T1000 (cell line): ENCODE data around the gene ZFAND3.
"Not testable (repeated sequence)": the region's sequence is repeated elsewhere in the genome, so short reads cannot be mapped to it uniquely, and the experiment has no call there.

Experiments used
- DNase-seq: peaks from one replicate; lab custom pipeline; 2025; ENCODE audit warnings: mixed read lengths; lab: John Stamatoyannopoulos, UW

ZFAND3 gene

DNA sequence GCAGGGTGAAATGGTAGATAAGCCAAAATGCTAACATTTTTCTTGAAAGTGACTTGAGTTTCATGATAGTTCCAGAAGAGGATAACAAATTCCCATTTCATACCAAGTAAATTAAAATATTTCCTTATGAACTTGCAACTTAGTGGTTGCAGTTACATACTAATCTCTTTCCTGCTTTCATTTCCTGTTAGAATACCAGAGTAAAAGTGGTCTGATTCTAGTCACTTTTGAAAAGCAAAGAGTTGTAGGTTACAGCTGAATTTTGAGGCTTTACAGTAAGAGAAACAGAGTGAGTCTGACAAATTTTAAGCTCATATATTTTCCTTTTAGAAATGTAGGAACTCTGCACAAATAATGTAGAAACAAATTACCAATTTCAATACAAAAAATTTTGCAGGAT is 117.4 kb downstream of the ZFAND3 start:
- DNase-seq = no peak

DNA sequence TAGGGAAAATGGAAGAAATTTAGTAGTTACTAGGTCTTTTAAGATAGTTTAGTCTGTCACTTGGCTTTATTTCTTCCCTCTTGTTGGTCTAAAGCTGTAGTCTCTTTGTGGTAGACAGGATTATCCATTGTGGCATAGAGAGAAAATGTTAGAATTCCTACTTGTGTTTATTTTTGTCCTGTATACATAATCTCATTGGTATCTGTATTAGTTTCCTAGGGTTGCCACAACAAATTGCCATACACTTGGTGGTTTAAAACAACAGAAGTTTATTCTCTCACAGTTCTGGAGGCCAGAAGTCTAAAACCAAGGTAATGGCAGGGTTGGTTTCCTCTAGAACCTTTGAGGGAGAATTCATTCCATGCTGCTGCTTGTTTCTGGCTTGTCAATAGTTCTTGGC is 119.4 kb downstream of the ZFAND3 start:
- DNase-seq = no peak

DNA sequence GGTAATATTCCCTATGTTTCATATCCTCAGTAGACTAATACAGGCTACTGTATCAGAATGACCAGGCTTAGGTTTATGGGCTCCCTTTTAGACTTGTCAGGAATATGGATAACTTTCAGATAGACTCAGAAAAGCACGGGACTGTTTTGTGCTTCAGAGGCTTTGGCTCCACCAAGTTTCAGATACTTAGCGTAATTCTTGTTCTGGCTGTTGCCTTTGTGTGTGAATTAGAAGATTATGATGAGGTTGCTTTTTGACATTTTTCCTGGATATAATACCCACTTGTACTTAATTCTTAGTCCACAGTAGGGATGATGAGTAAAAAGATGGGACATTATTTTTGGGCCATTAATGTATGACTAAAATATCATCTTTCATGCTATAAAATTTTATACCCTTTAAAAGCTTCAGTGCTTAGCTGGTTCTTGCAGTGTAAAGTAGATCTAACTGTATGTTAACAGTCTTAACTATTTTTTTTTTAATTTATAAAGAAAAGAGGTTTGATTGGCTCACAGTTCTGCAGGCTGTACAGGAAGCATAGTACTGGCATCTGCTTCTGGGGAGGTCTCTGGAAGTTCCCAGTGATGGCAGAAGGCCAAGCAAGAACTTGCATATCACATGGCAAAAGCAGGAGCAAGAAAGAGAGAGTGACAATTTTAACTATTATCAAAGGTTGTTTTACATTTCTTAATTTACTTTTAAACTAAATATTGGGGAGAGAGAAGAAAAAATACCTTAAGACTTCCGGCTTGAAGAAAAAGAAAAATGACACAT is 120.7 kb downstream of the ZFAND3 start:
- DNase-seq = no peak

DNA sequence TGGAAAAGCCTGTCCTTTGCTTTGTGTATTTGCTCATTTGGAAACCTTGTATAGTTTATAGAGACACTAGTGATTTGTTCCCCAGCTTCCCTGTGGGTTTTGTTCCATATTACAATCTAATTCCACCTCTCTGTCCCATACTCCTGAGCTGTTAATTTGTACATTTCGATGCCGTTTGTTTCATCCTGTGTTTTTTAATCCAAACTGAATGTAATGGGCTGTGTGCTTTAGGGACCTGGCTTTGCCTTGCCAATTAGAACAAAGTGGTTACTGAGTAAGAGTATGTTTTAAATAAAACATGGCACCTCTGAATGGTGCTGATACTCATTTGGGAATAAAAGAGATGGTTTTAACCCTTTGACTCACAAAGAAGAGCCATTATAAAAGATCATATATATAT is 122.3 kb downstream of the ZFAND3 start:
- DNase-seq = no peak

DNA sequence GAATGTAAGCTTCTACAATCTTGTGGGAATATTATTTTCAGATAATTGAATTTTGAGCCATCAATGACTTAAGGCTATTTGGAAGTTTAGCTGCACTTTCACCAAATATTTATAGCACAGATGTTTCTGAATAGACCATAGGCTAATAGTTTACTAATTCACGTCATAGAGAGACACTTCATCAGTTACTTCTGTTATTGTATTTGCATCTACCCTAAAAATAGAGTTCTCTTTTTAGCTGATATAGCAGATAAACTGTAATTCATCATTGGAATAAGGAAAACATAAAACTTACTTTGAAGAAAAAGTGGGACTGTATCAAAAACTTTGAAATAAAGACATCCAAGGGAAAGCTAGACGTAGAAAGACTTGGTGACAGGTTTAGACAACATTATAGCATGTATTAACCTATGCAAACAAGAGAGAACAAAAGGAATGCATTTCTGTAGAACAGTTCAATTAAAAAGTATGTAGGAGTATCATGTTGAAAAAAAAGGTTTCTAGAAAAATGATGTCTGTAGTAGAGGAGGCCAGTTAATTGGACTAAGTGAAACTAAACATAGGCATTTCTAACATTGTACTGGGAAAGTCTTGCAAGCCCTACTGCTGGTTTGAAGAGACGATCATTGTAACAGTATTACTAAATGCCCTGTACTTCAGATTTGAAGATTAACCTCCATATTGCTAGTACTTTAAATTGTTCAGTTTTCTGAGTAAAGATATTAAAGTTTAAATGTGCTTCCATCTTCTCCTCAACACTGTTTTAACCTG is 123.3 kb downstream of the ZFAND3 start:
- DNase-seq = no peak

DNA sequence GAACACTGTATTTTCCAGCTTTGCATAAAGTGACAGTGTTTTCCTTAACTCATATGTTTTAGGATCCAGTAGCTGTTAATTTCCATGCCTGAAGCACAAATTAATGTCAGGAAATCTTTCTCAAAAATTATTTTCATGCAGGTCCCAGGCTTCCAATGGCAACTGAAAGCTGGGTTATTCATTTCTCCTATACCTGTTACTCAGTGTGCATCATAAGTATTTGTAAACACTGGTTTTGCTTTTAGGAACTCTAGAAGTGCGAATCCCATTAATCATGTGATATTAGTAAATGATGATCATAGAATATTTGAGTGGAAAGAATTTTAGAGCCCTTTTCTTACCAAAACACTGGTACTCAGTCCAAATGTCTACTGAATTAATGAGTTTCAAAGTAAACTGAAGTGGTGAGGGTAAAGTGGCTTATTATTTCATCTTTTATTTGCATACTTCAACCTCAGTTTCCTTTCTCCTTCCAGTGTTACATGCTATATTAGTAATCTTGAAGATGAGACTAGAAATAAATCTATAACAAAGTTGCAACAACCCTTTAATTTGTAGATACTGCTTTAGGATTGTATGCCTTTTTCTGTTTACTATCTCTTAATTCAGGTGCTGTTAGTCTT is 124.0 kb downstream of the ZFAND3 start:
- no peak for DNase-seq

DNA sequence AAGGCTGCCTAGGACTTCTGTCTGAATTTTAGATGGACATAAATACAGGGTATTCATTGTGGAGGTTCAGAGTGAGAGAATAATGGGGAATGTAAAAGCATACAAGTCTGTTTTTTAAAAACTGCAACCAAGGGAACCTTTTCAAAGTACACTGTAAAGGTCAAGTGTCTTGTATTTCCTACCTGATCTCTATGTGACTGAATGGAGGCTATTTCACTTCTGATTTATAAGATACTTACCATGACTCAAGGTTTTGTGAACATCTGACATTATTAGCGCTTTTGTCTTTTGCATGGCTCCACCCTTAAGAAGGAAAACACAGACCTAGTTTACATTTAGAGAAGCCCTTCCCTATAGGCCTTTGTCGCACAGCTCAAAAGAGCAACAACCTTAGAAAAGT is 126.5 kb downstream of the ZFAND3 start:
- DNase-seq = no peak

DNA sequence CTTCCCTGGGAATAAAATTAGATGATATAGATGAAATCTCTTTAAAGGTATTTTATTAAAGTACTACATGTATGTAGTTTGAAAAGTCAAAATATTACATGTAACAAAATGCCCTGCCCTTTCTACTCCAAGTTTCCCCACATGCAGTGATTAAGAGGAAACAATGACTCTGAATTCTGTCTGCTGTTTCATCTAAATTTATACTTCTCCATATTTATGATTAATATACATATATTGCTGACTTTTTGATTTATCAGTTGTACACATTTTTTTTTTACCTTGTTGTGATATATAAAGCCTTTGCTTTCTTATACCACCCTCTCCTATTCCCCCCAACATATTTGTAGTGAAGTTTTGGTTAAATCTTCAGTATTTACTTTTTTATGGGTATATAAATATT is 127.9 kb downstream of the ZFAND3 start:
- DNase-seq = no peak

DNA sequence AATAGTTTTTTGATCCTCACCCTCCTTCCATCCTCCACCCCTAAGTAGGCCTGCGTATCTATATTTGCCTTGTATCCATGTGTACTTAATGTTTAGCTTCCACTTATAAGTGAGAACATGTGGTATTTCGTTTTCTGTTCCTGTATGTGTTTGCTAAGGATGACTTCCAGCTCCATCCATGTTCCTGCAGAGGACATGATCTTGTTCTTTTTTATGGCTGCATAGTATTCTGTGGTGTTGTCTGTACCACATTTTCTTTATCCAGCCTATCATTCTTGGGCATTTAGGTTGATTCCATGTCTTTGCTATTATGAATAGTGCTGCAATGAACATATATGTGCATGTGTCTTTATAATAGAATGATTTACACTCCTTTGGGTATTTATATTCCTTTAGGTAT is 129.1 kb downstream of the ZFAND3 start:
- DNase-seq = not testable (repeated sequence)

DNA sequence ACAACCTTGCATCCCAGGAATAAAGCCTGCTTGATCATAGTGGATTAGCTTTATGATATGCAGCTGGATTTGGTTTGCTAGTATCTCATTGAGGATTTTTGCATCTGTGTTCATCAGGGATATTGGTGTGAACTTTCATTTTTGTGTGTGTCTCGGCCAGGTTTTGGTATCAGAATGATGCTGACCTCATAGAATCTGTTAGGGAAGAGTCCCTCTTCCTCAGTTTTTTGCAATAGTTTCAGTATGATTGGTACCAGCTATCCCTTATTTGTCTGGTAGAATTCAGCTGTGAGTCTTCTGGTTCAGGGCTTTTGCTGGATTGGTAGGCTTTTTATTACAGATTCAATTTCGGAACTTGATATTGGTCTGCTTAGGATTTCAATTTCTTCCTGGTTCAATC is 132.5 kb downstream of the ZFAND3 start:
- DNase-seq = no peak

DNA sequence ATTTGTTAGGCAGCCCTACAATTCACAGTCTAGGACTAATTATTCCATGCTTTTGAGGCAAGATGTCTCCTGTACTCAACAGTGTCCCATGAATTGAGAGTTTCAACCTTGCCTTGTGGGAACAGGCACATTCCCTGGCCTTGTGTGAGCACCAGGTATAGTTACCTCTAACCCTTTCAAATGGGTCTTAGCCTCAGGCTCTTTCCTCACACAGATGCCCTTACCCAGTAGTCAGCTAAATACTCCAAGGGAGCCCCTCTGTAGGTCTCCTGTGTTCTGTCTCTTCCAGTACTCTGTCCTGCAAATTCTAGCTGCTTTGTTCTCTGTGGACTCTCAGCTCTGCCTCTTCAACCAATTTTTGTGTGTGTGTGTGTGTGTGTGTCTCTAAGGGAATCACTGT is 135.3 kb downstream of the ZFAND3 start:
- no peak for DNase-seq

DNA sequence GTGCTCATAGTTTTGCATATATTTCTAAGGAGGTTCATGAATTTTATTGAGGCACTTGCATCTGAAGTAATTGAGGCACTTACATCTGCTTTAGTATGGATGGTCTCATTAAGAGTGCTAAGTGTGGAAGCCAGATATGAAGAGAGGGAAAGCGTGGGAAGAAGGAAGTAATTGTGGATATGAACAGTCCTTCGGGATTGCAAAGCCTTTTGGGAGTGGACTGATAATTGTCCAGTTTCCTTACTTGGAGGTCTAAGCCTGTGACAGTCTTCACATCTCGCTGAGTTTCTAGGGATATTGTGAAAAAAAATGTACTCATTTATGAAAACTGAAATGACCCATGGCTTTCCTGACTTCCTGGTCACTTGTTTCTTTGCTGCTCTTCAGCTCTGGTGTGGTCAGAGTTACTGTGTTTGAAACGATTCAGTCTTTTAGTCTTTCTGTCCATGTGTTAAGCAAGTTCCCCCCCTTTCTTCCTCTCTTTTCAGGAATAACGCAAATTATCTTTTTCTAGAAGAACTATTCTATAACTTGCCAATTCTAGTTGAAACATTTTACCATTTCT is 137.3 kb downstream of the ZFAND3 start:
- DNase-seq = no peak

DNA sequence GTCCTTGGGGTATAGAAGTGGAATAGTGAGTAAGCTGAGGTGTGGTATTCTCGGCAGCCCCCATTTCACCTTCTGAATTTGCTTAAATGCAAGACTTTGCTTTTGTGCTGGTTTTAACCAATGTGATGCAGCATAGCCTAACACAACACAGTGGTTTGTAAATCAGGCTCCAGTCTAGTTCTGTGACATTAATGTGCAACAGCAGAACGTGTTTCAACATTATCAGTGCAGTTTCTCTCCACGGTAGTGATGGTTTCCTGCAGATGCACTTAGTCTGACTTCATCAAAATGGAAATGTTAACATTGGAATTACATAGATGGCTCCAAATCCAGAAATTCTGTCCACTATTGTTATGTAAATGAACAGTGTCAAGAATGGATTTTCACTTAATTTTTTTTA is 139.5 kb downstream of the ZFAND3 start:
- DNase-seq = no peak

DNA sequence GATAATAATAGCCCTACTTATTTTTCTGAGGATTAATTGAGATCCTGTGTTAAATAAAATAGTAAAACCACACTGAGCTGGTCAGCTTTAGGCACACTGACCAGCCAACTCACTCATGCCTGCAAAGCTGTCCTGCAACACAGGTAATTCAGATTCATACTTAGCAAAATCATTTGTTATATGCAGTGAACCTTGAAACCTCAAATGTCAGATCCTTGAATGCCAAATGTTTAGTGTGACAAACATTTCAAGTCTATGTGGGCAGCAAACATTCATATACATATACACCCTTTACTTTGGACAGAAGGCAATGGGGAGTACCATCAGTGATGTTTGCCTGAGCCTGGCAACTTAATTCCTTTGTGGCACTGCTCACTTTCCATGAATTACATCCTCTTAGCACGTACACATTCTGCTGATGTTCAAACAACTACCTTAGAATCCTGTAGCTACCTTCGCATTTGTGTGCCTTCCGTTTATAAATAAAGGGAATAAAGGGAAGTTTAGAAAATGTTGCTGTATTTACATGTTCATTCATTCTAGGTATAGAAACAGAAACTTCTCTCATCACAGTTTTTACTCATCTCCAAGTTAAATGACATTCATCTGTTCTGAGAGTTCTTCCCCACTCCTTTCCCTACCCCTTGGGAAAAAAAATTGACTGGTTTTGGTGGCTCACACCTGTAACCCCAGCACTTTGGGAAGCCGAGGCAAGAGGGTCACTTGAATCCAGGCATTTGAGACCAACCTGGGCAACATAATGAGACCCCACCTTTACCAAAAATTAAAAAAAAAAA is 140.8 kb downstream of the ZFAND3 start:
- no peak for DNase-seq

DNA sequence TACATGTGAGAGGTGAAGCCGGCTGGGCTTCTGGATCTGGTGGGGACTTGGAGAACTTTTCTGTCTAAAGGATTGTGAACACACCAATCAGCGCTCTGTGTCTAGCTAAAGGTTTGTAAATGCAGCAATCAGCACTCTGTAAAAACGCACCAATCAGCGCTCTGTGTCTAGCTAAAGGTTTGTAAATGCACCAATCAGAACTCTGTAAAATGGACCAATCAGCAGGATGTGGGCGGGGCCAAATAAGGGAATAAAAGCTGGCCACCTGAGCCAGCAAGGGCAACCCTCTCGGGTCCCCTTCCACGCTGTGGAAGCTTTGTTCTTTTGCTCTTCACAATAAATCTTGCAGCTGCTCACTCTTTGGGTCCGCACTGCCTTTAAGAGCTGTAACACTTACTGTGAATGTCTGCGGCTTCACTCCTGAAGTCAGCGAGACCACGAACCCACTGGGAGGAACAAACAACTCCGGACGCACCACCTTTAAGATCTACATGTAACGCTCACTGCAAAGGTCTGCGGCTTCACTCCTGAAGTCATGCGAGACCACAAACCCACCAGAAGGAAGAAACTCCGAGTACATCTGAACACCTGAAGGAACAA is 143.1 kb downstream of the ZFAND3 start:
- not testable (repeated sequence) for DNase-seq

DNA sequence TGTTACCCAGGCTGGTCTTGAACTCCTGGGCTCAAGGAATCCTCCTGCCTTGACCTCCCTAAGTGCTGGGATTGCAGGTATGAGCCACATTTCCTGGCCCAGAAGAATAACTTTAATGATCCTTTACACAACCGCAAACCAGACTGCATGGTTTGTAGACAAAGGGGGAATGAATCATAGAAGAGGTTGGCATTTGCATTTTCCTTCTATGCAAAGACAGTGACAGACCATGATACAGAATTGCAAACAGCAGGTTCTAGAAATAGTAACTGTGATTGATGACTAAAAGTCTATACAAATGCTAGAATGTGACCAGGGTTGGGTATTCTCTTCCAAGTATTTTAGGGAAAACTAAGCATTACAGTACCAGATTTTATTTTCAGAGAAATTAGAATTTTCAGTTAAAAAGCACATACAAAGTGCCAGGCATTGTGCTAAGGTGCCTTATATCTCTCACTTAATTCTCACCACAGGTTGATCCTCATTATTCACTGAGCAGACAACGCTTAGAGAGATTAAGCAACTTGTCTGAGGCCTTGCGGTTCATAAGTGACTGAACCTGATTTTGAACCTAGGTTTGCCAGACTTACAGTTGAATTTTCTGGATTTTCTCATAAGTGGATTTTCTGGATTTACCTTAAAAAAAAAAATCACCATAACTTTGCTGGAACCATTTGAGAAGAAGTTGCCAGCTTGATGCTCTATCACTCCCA is 146.6 kb downstream of the ZFAND3 start:
- no peak for DNase-seq

DNA sequence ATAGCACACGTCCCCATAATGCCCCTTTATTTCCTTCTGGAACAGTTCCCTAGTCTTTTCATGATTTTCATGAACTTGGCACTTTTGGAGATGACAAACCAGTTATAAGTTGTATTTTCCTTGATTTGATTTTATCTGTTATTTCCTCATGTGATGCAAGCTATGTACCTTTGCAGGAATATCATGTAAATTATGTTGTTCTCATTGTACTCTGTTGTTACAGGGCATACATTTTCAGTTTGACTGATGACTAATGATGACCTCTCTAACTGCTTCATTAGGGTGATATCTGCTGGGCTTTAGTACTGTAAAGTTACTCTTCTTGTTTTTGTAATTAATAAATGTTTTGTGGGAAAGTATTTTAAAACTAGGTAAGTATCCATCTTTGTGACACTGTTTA is 147.3 kb downstream of the ZFAND3 start:
- no peak for DNase-seq

DNA sequence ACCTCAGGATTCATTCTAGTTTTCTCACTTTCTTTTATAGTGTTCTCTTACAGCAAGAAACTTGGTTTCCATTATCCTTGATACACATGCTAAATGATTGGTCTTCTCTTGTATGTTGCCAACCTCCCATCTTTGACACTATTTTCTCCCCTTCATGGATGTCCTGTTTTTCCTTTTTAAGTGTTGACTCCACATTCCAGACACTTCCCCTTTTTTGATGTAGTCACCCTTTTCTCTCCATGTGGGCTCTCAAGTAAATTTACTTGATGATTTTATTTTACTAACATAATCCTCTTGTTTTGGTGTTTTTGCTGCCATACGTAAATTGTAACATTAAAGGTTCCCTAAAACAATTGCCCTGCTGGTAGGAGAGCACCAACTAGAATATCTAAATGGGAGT is 148.1 kb downstream of the ZFAND3 start:
- DNase-seq = no peak

DNA sequence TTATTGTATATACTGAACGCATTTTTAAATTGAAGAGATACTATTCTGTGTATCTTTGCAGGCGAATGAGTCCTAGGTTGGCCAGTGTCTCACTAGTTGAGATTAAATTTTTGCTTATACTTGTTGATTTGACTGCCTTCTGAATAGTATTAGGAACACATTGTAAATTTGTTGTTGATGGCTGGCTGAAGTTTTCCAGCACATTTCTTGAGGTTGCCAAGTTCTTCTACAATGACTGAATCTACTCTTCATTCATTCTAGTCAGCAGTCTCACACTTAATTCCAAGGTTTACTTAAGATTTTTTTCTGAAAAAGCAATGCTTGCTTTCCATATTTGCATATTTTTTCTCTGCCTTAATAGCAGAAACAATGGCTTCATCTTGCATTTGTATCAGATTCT is 151.7 kb downstream of the ZFAND3 start:
- DNase-seq = no peak

DNA sequence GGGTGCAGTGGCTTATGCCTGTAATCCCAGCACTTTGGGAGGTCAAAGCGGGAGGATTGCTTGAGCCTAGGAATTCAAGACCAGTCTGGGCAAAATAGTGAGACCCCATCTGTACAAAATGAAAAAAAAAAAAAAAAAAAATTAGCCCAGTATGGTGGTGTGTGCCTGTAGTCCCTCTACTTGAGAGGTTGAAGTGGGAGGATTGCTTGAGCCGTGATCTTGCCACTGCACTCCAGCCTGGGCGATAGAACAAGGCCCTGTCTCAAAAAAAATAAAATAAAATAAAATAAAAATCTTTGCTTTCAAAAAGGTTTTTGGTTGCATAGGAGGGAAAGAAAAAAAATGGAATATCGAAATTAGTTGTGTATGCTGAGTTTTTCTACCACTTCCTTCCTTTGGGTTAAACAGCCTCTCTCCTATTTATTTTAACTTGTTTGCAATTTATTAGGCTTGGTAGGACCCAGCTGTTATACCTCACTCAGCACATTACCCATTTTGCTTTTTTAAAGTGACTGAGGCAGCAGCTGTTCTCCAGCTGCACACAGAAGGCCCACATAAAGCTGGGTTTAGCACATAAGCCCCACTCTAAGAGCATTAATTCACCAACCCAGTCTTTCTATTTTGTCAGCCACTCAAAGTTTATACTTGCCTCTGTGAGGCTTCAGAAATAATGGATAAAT is 152.3 kb downstream of the ZFAND3 start:
- no peak for DNase-seq
